Activated T-cell treated with anti-CD3 and anti-CD28 coated beads, Interleukin-2, amount 50 U/mL, for 24 hours (primary cell): ENCODE results near the gene DUS1L.

ENCODE experiments used
- DNase-seq: peaks from one replicate; pipeline ENCODE4 v3.0.0-alpha.2; 2020
- H3K27ac Mint-ChIP-seq: 2 replicates; pipeline ENCODE4 v1.8.0; 2020; ENCODE audit warnings: mild to moderate bottlenecking, mixed read lengths
- H3K27me3 Mint-ChIP-seq: 2 replicates; pipeline ENCODE4 v1.8.0; 2020; ENCODE audit warnings: mixed read lengths
- H3K36me3 Mint-ChIP-seq: 2 replicates; pipeline ENCODE4 v1.8.0; 2020; ENCODE audit warnings: low read depth, mixed read lengths
- H3K4me1 Mint-ChIP-seq: 2 replicates; pipeline ENCODE4 v1.8.0; 2020; ENCODE audit warnings: low read depth, mixed read lengths
- H3K4me3 Mint-ChIP-seq: 2 replicates; pipeline ENCODE4 v1.8.0; 2020; ENCODE audit warnings: mild to moderate bottlenecking, moderate library complexity, mixed read lengths
- H3K9me3 Mint-ChIP-seq: 2 replicates; pipeline ENCODE4 v1.8.0; 2020; ENCODE audit warnings: mixed read lengths

Gene DUS1L

GRCh38 chr17:82078433-82078832 is 12.8 kb upstream of the DUS1L start:
- Mint-ChIP-seq H3K4me1 (peaks cover 2% of the 10 kb centered on the region), H3K36me3 (peaks cover 57% of the 10 kb centered on the region), H3K27me3 (no peaks in the 10 kb centered on the region), H3K27ac (peak overlapping the region; percentile 56), H3K4me3 (no peak overlapping the region), H3K9me3 (no peaks in the 10 kb centered on the region)
- DNase-seq, result no peak

GRCh38 chr17:82077617-82078358 is 12.2 kb upstream of the DUS1L start:
- Mint-ChIP-seq H3K4me3 (no peak overlapping the region), H3K9me3 (no peaks in the 10 kb centered on the region), H3K27ac (peak overlapping the region; percentile 56), H3K4me1 (peaks cover 2% of the 10 kb centered on the region), H3K36me3 (peaks cover 50% of the 10 kb centered on the region), H3K27me3 (no peaks in the 10 kb centered on the region)
- no peak for DNase-seq

- Mint-ChIP-seq H3K4me1 (peaks cover 2% of the 10 kb centered on the region), H3K9me3 (no peaks in the 10 kb centered on the region), H3K27ac (no peak overlapping the region), H3K36me3 (peaks cover 42% of the 10 kb centered on the region), H3K27me3 (no peaks in the 10 kb centered on the region), H3K4me3 (no peak overlapping the region)
- DNase-seq, result no peak
These were observed 11.4 kb upstream of the DUS1L start for GRCh38 chr17:82076785-82077591.

- peaks cover 2% of the 10 kb centered on the region for H3K4me1 Mint-ChIP-seq
- H3K27me3 Mint-ChIP-seq, result no peaks in the 10 kb centered on the region
- no peak for DNase-seq
- peaks cover 35% of the 10 kb centered on the region for H3K36me3 Mint-ChIP-seq
- no peaks in the 10 kb centered on the region for H3K9me3 Mint-ChIP-seq
- no peak overlapping the region for H3K27ac Mint-ChIP-seq
- H3K4me3 Mint-ChIP-seq, result no peak overlapping the region
These were observed 10.6 kb upstream of the DUS1L start for GRCh38 chr17:82076018-82076784.

- H3K27me3 Mint-ChIP-seq, result no peaks in the 10 kb centered on the region
- H3K27ac Mint-ChIP-seq, result peak overlapping the region; percentile 4
- DNase-seq, result no peak
- no peaks in the 10 kb centered on the region for H3K9me3 Mint-ChIP-seq
- H3K36me3 Mint-ChIP-seq, result peaks cover 10% of the 10 kb centered on the region
- no peak overlapping the region for H3K4me3 Mint-ChIP-seq
- H3K4me1 Mint-ChIP-seq, result peaks cover 2% of the 10 kb centered on the region
These were observed 7.8 kb upstream of the DUS1L start for GRCh38 chr17:82073446-82073845.

GRCh38 chr17:82072827-82073226 is 7.2 kb upstream of the DUS1L start:
- no peak for DNase-seq
- peaks cover 5% of the 10 kb centered on the region for H3K36me3 Mint-ChIP-seq
- no peaks in the 10 kb centered on the region for H3K9me3 Mint-ChIP-seq
- H3K27me3 Mint-ChIP-seq, result no peaks in the 10 kb centered on the region
- H3K4me3 Mint-ChIP-seq, result no peak overlapping the region
- H3K4me1 Mint-ChIP-seq, result no peaks in the 10 kb centered on the region
- no peak overlapping the region for H3K27ac Mint-ChIP-seq

GRCh38 chr17:82070611-82071010 is 5.0 kb upstream of the DUS1L start:
- Mint-ChIP-seq H3K4me3 (no peak overlapping the region), H3K9me3 (no peaks in the 10 kb centered on the region), H3K27ac (no peak overlapping the region), H3K27me3 (no peaks in the 10 kb centered on the region), H3K4me1 (peaks cover 6% of the 10 kb centered on the region), H3K36me3 (peaks cover 3% of the 10 kb centered on the region)
- DNase-seq, result no peak

- Mint-ChIP-seq H3K4me3 (peak overlapping the region; percentile 82), H3K4me1 (peaks cover 15% of the 10 kb centered on the region), H3K36me3 (peaks cover 44% of the 10 kb centered on the region), H3K9me3 (no peaks in the 10 kb centered on the region), H3K27me3 (no peaks in the 10 kb centered on the region), H3K27ac (peak overlapping the region; percentile 82)
- no peak for DNase-seq
These were observed 389 bp downstream of the DUS1L start for GRCh38 chr17:82065193-82065637.

- no peak for DNase-seq
- Mint-ChIP-seq H3K9me3 (no peaks in the 10 kb centered on the region), H3K27ac (peak overlapping the region; percentile 82), H3K36me3 (peaks cover 50% of the 10 kb centered on the region), H3K27me3 (no peaks in the 10 kb centered on the region), H3K4me1 (peaks cover 15% of the 10 kb centered on the region), H3K4me3 (peak overlapping the region; percentile 82)
These were observed 991 bp downstream of the DUS1L start for GRCh38 chr17:82064433-82065192.

- Mint-ChIP-seq H3K9me3 (no peaks in the 10 kb centered on the region), H3K36me3 (peaks cover 59% of the 10 kb centered on the region), H3K27ac (peak overlapping the region; percentile 82), H3K4me1 (peaks cover 15% of the 10 kb centered on the region), H3K4me3 (peak overlapping the region; percentile 82), H3K27me3 (no peaks in the 10 kb centered on the region)
- no peak for DNase-seq
These were observed 1.9 kb downstream of the DUS1L start for GRCh38 chr17:82063424-82064415.

- Mint-ChIP-seq H3K4me3 (no peak overlapping the region), H3K9me3 (no peaks in the 10 kb centered on the region), H3K4me1 (peaks cover 15% of the 10 kb centered on the region), H3K36me3 (peaks cover 66% of the 10 kb centered on the region), H3K27ac (peak overlapping the region; percentile 26), H3K27me3 (no peaks in the 10 kb centered on the region)
- no peak for DNase-seq
These were observed 2.6 kb downstream of the DUS1L start for GRCh38 chr17:82062984-82063368.

- Mint-ChIP-seq H3K4me3 (no peak overlapping the region), H3K27me3 (no peaks in the 10 kb centered on the region), H3K36me3 (peaks cover 73% of the 10 kb centered on the region), H3K4me1 (peaks cover 15% of the 10 kb centered on the region), H3K9me3 (no peaks in the 10 kb centered on the region), H3K27ac (peak overlapping the region; percentile 68)
- DNase-seq, result no peak
These were observed 3.3 kb downstream of the DUS1L start for GRCh38 chr17:82062076-82062983.
